Endothelial cell of umbilical vein (primary cell): ENCODE measurements around the gene KCNG3. TPM values are rescaled to one million over a fixed set of nuclear protein-coding genes. Genes with fewer than 3 reads are reported as not detected.

Experiments used
- BruUV-seq: library from RNA; stranded (reverse); fragments of 400-500 nt; replicated peaks from 2 replicates; lab custom pipeline; 2021; lab: Mats Ljungman, UMichigan
- CTCF ChIA-PET: fragments of 300-600, 350-600 bp; sonication (Branson Sonifier 250); formaldehyde crosslinking; loops from one replicate; lab custom pipeline; 2021; ENCODE audit warnings: antibody characterized with exemption, inconsistent platforms; lab: Charles Lee
- POLR2A ChIA-PET: fragments of 300-600, 350-600 bp; sonication (Branson Sonifier 250); formaldehyde crosslinking; loops from one replicate; lab custom pipeline; 2021; ENCODE audit warnings: antibody characterized with exemption, inconsistent platforms; lab: Charles Lee
- DNase-seq: peaks from one replicate; pipeline ENCODE4 v3.0.0-alpha.2; 2011; ENCODE audit warnings: low read depth, low spot score
- FAIRE-seq: peaks from 2 replicates; lab custom pipeline; 2011; peaks lifted over from hg19 to GRCh38; lab: Jason Lieb, UNC
- H2AFZ ChIP-seq: 2 replicates; pipeline ENCODE4 v1.6.0; 2012; ENCODE audit warnings: low read depth, low read length, control low read depth, inconsistent platforms
- H3K27ac ChIP-seq: 2 replicates; pipeline ENCODE4 v1.5.1; 2011; ENCODE audit warnings: low read depth, mild to moderate bottlenecking, control low read depth, low read length, moderate library complexity; ENCODE audit not compliant: insufficient read depth
- H3K27me3 ChIP-seq, 2 experiments: 2 replicates each; pipeline versions ENCODE4 v1.6.0 to v1.6.1; 2011; ENCODE audit warnings: low read length in 2 of 2, mixed read lengths in 1 of 2; ENCODE audit not compliant: control insufficient read depth in 2 of 2, insufficient read depth in 2 of 2
- H3K36me3 ChIP-seq, 2 experiments: 2 replicates in 1 of 2; 3 replicates in 1 of 2; pipeline ENCODE4 v1.5.1; 2011; ENCODE audit warnings: low read length in 2 of 2, mild to moderate bottlenecking in 1 of 2, moderate library complexity in 1 of 2; ENCODE audit not compliant: control insufficient read depth in 2 of 2, insufficient read depth in 2 of 2; ENCODE audit errors: extremely low read depth in 1 of 2
- H3K4me1 ChIP-seq: 3 replicates; pipeline ENCODE4 v1.5.1; 2011; ENCODE audit warnings: mild to moderate bottlenecking, low read length; ENCODE audit not compliant: control insufficient read depth, insufficient read depth; ENCODE audit errors: extremely low read depth
- H3K4me2 ChIP-seq: 2 replicates; pipeline ENCODE4 v1.6.1; 2011; ENCODE audit warnings: low read length, control low read depth, mixed read lengths; ENCODE audit not compliant: insufficient read depth
- H3K4me3 ChIP-seq, 3 experiments: fragments of 200-600 bp in 1 of 3; sonication (generic), shearing (Covaris generic) in 1 of 3; replicated peaks in 1 of 3; 2 replicates each; pipeline ENCODE4 v1.5.1; 2011 to 2016; ENCODE audit warnings: control low read depth in 3 of 3, low read length in 3 of 3, mild to moderate bottlenecking in 2 of 3, inconsistent platforms in 1 of 3, low read depth in 1 of 3, moderate library complexity in 1 of 3; ENCODE audit not compliant: insufficient read depth in 1 of 3
- H3K79me2 ChIP-seq: 2 replicates; pipeline ENCODE4 v1.6.0; 2012; ENCODE audit warnings: low read length, inconsistent platforms; ENCODE audit not compliant: control insufficient read depth, insufficient read depth
- H3K9ac ChIP-seq: replicated peaks from 2 replicates; pipeline ENCODE3; 2011; ENCODE audit warnings: low read length, control low read depth; ENCODE audit not compliant: insufficient read depth; ENCODE audit errors: extremely low read depth
- H3K9me1 ChIP-seq: replicated peaks from 3 replicates; pipeline ENCODE4 v1.6.0; 2011; ENCODE audit warnings: mild to moderate bottlenecking, low read length; ENCODE audit not compliant: control insufficient read depth, insufficient read depth; ENCODE audit errors: extremely low read depth
- H3K9me3 ChIP-seq: replicated peaks from 2 replicates; pipeline ENCODE4 v1.5.1; 2012; ENCODE audit warnings: low read length, inconsistent platforms; ENCODE audit not compliant: control insufficient read depth, insufficient read depth
- H4K20me1 ChIP-seq: replicated peaks from 2 replicates; pipeline ENCODE3; 2011; ENCODE audit warnings: mild to moderate bottlenecking, low read length; ENCODE audit not compliant: control insufficient read depth, insufficient read depth; ENCODE audit errors: extremely low read depth
- CTCF ChIP-seq, 2 donors: IDR thresholded peaks; 1 replicate in 1 of 2; 2 replicates in 1 of 2; pipeline ENCODE4 v1.5.1; 2011; ENCODE audit warnings: low read length in 2 of 2, mild to moderate bottlenecking in 2 of 2, moderate library complexity in 2 of 2, control low read depth in 1 of 2, inconsistent platforms in 1 of 2, low read depth in 1 of 2; ENCODE audit not compliant: insufficient read depth in 1 of 2; ENCODE audit errors: extremely low read depth in 1 of 2
- EZH2 ChIP-seq: IDR thresholded peaks from 2 replicates; pipeline ENCODE4 v1.6.1; 2012; ENCODE audit warnings: borderline replicate concordance, low read depth, mild to moderate bottlenecking, moderate library complexity, low read length, inconsistent platforms; ENCODE audit not compliant: severe bottlenecking
- FOS ChIP-seq: IDR thresholded peaks from 2 replicates; pipeline ENCODE4 v1.6.1; 2011; ENCODE audit warnings: mild to moderate bottlenecking, low read length, moderate library complexity, borderline replicate concordance; ENCODE audit not compliant: insufficient read depth
- GATA2 ChIP-seq: IDR thresholded peaks from 2 replicates; pipeline ENCODE4 v1.7.0; 2011; ENCODE audit warnings: low read depth, mild to moderate bottlenecking, moderate library complexity, mixed read lengths, low read length; ENCODE audit not compliant: insufficient read length, insufficient read depth
- JUN ChIP-seq: IDR thresholded peaks from 2 replicates; pipeline ENCODE4 v1.6.1; 2011; ENCODE audit warnings: borderline replicate concordance, low read depth; ENCODE audit not compliant: insufficient read length, insufficient read depth
- MAX ChIP-seq: IDR thresholded peaks from 2 replicates; pipeline ENCODE4 v1.6.1; 2011; ENCODE audit not compliant: insufficient read depth, insufficient read length
- MYC ChIP-seq: IDR thresholded peaks from one replicate; pipeline ENCODE4 v1.6.1; 2011; ENCODE audit warnings: mild to moderate bottlenecking, low read depth, low read length
- POLR2A ChIP-seq: IDR thresholded peaks from 2 replicates; pipeline ENCODE4 v1.6.1; 2012; ENCODE audit warnings: low read depth, mild to moderate bottlenecking, control low read depth, low read length
- POLR2AphosphoS5 ChIP-seq: IDR thresholded peaks from 2 replicates; pipeline ENCODE4 v1.6.1; 2012; ENCODE audit warnings: low read depth, mild to moderate bottlenecking, control low read depth, low read length, moderate library complexity; ENCODE audit not compliant: insufficient read depth
- dilution Hi-C: fragments of 300-500 bp; cut with MboI; formaldehyde crosslinking; loops from one replicate; pipeline ENCODE4 v1.15.0; 2019; ENCODE audit warnings: low sequenced_read_pairs; ENCODE audit not compliant: extremely low pct_ligation_motif_present
- intact Hi-C: fragments of 100-400 bp; cut with micrococcal nuclease; formaldehyde crosslinking; loops from one replicate; pipeline ENCODE4 v1.10.0; 2022
- polyA plus RNA-seq, 4 experiments: library from polyadenylated mRNA; depleted of rRNA in 3 of 4; stranded (reverse) in 3 of 4; unstranded in 1 of 4; fragments of >200 nt; gene quantifications; 2 replicates each; pipeline versions ENCODE4 v1.2.1 to v1.2.3, GENCODE V29; 2011 to 2012; ENCODE audit warnings: missing spikeins in 1 of 4
- total RNA-seq: library from RNA; stranded (reverse); gene quantifications from 2 replicates; pipeline ENCODE4 v1.2.3, GENCODE V29; 2021

KCNG3 gene
- total and polyA plus RNA-seq, 2 donors (not counting 3 experiments of a cell fraction or from before 2014, with no cell fraction given), result 0.15 TPM; not detected in 1

- Histone ChIP-seq H3K27ac (no peak overlapping the region), H4K20me1 (no peaks in the 10 kb centered on the region), H3K4me3 (no peak overlapping the region), H2AFZ (no peak overlapping the region), H3K4me1 (no peaks in the 10 kb centered on the region), H3K27me3 (no peaks in the 10 kb centered on the region), H3K79me2 (no peaks in the 10 kb centered on the region), H3K9ac (no peak overlapping the region), H3K4me2 (no peak overlapping the region), H3K9me1 (no peaks in the 10 kb centered on the region), H3K36me3 (no peaks in the 10 kb centered on the region), H3K9me3 (no peaks in the 10 kb centered on the region)
- intact Hi-C loops (no loop called here), dilution Hi-C loops (no loop called here)
- DNase-seq (no peak), FAIRE-seq (no peak)
- BruUV-seq, result no TSS peak
- ChIA-PET CTCF (no interaction called here), POLR2A (no interaction called here)
- TF ChIP-seq MAX (no peak), POLR2AphosphoS5 (no peak), CTCF (IDR thresholded peaks at IDR 0.05; ENCODE audit: extremely low read depth in 1 of 2, insufficient read depth in 1 of 2, low read depth in 1 of 2, low read length in 2 of 2) (no peak), GATA2 (no peak), FOS (no peak), JUN (no peak), EZH2 (no peak), MYC (no peak), POLR2A (no peak)
Observed at GRCh38 chr2:42470706-42471105, 23.1 kb downstream of the KCNG3 start.
